Right forelimb (tissue), 1 donor: Measurements from ENCODE around the gene CEP135.
"Not testable (repeated sequence)": the region's sequence is repeated elsewhere in the genome, so short reads cannot be mapped to it uniquely, and the experiment has no call there.

ENCODE experiments used
- DNase-seq: peaks from one replicate; pipeline ENCODE4 v3.0.0-alpha.2; 2018

The CEP135 gene

DNA sequence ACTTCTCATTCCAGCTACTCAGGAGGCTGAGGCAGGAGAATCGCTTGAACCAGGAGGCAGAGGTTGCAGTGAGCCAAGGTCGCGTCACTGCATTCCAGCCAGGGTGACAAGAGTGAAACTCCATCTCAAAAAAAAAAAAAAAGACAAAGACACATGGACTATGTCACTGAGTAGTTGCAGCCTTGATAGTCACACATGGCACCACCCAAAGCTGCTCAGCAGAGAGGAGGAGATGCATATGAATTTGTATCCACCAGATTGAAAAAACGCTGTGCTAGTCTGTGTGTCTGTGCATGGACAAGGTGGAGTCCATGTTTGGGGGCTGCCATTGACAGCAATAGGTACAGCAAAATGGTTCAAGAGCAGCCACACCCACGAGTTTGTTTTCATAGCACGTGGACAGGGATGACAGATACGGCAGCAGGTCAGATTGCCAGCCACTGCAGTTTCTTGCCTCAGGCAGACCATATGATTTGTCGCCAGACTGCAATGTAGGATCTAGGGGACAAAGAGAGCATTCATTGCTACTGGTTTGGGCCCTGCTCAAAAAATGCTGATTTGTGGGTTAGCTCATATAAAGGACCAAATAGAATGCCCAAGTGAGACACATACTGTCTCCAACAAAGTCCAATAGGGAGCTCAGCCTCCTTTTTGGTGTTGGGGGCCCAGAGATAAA is 89.9 kb downstream of the CEP135 start:
- DNase-seq = no peak

DNA sequence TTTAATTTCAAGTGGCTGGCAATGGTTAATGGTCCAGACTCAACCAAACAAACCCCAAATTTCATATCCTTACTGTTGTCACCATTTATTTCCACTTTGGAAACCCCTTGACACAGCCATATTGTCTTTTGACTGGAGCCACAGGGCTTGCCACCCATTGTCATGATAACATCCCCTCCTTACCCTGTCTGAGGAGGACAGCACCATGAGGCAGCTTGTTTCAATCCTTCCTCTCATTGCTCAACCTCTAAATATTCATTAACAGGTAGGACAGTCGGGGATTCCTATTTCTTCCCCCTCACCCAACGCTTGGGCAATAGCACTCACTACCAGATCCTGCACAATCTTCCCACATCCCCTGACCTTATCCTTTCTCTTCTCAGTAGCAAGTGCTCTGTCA is 92.1 kb downstream of the CEP135 start:
- no peak for DNase-seq

DNA sequence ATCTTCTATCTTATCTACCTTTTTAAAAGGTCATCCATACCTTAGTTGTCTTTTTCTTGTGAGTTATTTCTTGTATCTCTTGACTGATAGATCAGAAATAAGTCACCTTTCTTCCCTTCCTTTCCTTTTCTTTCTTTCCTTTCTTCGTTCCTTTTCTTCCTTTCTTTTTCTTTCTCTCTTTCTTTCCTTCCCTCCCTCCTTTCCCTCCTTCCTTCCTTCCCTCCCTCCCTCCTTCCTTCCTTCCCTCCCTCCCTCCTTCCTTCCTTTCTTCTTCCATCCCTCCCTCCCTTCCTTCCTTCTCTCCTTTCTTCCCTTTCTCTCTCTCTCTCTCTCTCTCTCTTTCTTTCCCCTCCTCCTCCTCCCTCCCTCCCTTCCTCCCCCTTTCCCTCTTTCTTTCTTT is 93.5 kb downstream of the CEP135 start:
- no peak for DNase-seq

DNA sequence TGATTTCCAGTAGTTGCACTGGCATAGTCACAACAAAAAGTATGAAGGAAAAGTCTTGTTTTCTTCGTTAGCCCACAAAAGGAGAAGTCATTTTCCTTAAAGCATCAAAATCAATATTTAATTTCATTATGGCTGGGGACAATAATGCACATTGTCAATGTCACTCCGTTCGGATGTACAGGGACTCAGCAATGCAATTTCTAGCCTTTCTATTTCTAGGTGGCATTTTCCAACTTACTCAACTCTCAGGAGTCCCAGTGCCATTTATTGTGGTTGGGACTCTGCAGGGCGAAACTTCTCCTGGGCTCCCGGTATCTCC is 99.6 kb downstream of the CEP135 start:
- no peak for DNase-seq

DNA sequence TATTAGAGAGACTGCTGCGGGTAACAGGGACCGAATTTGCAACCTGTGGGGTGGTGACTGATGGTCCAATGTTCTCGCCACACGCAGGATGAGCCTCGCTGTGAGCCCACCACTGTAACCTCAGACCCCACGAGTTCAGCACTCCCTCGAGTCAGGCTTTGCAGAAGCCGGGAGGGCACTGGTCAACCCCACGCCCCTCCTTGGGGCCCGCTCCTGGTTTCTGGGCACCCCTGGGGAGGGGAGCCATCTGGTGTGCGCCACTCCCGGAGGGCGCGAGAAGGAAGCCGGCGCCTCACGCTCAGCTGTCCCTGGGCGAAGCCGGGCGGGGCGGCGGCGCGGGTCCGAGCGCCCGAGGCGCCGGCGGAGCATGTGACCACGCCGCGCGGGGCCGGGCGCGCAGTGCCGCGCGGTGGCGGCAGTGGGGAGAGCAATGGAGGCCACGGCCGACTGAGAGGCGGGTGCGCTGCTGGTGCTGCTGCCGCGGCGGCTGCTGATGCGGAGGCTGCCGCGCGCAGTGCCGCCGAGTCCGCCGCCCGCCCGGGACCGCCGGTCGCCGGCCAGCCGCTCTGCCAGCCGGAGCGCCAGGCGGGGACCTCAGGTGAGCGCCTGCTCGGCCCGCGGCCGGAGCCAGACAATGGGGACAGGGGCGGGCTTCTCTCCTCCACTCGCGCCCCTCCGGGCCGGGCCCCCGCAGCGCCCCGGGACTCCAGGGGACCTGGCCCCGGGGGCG is 100.1 kb downstream of the CEP135 start:
- DNase-seq = peak; percentile 84

DNA sequence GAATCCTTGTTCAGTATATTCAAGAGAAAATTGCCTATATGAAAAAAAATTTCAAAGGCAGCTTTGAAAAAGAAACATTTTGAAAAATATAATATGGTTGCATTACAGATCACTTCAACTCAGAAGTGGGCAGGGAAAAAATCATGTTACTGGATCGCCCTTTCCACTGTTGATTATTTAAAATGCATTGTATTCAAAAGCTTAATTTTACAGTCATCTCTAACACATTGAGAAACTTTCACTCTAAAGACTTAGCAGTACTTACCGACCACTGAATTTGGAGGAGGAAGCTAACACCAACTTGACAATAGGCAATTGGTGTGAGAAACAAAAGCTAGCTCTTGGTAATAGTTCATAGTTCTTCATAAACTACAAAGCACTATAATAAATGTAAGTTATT is 101.9 kb downstream of the CEP135 start:
- DNase-seq = no peak

DNA sequence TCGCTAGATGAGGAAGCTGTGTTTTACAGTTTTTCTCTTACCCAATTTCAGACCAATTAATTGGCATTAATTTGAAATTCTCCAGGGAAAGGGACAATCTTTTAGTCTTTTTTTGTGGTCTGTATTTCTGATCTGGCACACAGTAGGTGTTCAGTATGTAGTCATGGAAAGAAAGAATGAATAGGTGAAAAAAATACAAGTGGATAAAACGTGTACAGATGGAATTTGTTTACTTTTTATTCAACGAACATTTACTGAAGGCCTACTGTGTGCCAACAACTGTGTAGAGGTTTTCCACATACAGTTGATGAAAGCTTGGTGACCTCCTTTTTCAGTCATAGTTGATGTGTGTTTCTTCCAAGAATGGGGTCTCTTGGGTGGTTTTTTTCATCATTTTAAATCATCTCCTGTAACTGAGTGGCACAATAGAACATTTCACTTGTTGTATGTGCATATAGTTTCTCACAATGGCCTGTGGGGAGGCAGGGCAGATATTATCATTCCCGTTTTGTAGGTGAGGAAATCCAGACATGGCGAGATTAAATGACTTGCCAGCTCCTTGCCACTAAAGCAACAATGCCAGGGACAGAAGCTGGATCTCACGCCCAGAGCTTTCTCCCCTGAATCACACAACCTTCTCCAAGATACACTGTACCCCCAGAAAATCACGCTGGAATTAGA is 102.4 kb downstream of the CEP135 start:
- DNase-seq = no peak

DNA sequence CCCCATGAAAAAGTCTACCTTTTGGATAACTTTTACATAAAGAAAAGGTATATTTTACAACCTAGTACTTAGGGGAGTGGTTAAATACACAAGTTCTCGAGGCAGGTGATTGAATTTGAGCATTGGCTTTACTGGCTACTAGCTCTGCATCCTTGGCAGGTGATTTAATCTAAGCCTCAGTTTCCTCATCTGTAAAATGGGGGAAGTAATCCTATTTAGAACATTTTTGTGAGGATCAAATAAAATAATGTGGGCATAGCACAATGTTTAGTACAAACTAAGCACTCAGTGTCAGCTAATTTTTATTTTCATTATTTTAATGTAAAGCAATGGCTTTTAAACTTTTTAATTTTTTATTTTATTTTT is 102.9 kb downstream of the CEP135 start:
- DNase-seq = no peak

DNA sequence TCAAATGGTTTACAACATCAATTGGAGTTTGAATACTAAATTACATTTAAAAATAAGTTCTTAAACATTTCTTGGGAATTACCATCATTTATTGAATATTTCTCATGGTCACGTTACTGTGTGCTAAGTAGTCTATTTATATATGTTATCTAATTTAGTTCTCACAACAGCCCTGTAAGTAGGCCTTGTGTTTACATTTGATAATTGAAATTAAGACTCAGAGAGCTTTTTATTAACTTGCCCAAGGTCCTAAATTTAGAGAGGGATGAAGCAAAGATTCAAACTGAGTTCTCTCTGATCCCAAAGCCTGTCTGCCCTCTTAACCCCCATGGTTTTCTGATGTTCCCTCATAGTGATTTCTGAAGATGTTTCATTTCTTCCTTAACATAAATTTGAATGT is 103.7 kb downstream of the CEP135 start:
- DNase-seq = no peak

DNA sequence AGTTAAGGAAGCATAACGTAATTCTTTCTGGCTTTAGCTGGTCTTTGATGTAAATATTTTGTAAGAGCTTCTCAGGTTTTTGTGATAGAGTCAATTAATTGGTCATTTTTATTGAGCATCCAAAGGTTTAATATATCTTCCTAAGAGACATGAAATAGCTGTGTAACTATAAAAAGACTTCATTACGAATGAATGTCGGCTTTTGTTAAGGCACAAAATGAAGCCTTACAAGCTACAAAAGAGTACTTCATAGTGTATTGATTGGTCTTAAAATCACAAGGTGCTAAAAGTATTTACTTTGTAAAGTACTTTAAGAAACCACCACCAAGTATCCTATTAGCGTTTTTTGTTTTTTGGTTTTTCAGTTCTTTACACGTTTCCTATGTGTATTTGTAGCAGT is 104.2 kb downstream of the CEP135 start:
- no peak for DNase-seq

DNA sequence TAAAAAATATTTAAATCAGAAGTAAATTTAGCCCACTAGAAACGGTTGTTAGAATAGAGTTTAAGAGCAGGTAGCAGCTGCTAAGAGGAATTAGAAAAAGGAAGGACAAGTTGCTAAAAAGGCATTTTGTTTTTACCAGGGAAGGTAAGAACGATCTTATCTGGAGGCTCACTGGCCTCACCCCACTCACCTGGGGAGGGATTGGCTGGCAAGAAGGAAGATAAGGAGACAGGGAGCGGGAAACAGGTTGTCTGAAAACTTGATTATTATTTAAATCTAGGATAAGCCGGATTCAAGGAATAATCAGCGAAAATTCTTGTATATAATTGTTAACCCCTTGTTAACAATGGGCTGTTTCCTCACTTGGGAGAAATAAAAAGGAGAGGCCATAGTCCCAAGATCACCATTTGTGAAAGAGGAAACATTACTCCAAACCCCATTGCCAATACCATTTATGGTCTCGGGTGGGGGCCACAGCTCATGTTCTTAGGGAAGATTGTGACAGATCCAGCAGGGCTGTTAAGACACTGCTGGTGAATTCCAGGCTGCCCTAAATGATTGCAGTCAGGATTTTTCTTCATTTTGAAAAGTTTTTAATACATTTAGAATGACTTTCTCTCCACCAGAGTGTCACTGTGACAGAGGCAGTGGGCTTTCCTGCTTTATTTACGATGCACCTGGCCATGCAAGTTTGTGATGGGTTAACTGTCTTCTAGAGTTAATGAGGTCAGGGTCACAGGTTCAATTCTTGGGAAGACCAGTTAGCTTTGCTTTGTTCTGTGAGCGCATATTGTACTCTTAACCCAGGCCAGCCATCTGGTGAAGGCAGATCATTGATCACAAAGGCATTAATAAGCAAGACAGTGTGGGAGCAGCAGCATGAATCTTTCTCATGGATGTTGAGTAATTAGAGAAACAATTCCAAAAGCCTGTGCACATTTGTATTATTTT is 106.6 kb downstream of the CEP135 start:
- DNase-seq = no peak

DNA sequence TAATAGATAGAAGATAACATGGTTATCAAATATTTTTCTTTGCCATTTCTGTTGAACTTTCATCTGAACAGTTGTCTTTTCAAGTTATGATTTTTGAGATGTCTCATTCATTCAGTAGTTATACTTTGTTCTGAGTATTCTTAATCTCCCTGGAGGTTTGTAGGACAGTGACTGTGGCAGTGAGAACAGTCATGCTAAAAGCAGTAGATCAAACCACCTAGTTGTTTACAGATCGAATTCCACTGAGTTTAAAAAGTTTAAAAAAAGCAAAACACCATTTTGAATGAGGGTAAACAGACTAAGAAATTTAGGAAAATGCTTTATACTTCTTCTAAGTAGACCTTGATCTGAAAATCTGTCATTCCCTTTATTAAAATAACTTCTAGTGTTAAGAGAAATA is 107.2 kb downstream of the CEP135 start:
- no peak for DNase-seq

DNA sequence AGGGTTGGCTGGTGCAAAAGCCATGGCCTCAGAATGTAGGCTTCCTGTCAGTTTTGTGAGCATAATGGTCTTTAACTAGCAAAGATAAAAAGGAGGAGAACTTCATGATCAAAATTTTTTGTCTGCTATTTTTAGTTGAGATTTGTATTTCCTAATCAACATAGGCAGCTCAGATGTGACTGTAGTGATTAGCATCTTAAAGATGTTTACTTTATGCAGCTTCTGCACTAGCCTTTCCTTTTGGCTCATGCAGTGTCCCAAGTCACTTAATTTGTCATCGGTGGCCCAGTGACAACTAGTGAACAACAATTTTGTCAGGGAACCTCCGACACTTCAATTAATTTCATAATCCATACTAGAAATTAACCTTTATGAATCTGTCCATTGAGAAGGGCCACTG is 109.8 kb downstream of the CEP135 start:
- no peak for DNase-seq

DNA sequence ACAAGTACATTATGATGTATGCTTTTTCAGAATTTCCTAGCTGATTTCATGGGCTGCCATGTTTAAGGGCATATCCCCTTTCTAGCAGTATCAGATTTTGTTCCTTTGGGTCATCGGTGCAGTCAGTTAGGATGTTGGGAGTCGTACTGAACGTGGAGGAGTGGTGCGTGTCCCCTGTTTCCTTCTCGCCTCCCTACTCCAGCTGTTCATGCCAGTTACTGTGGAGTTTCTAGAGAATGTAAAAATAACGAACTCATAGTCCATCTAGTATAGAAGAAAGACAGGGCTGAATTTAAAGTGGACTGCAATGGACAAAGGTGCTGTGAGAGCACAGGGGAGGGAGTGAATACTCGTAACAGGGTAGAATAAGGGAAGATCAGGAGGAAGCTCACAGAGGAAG is 111.3 kb downstream of the CEP135 start:
- no peak for DNase-seq

DNA sequence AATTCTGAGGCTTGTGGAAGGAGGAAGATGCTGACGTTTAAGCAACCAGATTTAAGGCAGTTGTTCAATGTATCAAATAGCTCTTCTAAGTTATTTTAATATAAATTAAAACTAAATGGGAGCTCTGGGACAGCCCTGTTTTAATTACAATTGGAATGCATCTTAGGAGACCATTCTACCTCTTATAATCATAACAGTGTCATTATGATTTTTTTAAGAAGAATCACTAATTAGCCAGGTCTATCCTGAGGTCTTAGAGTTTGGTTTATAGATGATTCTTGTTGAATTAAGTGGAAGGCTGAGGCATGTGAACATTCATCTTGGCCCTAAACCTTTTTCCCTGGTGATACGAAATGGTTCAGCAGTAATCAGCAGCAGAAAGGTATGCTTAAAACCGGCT is 113.4 kb downstream of the CEP135 start:
- no peak for DNase-seq

DNA sequence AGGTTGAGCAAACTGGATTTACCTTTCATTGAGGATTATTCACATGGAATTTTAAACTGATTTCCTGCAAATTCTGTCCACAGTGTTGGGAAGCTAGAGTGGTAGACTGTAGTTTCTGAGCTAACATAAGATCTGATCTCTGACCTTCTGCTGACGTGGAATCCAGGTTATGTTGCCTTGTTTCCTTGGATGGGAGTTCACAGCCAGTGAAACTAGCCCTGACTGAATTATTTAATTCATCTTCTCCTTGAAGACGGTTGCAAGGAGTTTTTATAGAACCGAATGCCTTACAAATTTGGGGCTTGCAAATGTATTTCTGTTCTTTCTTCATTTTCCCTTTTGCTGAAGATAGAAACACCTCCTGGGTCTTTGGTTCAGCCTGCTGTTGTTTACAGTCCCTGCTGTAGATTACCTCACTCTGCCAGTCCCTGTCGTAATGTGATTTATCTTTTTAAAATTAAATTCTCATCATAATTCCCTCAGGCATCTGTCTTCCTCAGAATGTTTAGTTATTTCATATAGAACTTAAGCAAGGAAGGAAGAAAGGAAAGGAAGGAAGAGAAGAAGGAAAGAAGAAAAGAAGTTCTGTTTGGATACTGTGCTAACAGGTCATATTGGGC is 113.9 kb downstream of the CEP135 start:
- DNase-seq = no peak

DNA sequence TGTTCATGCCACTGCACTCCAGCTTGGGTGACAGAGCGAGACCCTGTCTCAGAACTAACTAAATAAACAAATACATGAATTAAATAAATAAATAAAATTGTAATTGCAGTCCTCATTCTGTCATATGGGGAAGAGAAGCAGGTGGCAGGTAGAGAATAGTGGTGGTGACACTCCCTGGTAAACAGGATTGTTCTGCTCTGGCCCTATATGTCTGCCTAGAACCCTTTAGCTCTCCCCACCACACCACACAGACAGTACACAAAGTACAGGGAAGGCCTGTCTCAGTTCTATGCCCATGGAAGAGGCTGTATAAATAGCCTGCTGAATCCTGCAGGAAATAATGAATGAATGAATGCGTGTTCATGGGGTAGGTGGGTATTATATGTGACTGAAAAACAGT is 117.7 kb downstream of the CEP135 start:
- DNase-seq = no peak

DNA sequence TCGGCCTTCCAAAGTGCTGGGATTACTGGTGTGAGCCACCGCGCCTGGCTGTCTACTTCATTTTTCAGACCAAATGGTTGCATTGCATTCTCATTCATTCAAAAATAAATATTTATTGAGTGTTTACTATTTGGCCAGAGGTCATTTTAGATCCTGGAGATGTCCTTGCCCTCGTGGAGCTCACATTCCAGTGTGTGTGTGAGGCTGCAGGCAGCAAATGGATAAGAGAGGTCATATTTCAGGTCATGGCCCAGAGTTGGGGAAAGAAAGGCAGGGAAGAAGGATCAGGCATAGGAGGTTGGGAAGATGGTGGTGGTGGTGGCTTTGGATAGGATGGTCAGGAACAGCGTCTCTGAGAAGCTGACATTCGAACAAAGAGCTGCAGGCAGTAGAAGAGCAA is 119.1 kb downstream of the CEP135 start:
- DNase-seq = no peak

DNA sequence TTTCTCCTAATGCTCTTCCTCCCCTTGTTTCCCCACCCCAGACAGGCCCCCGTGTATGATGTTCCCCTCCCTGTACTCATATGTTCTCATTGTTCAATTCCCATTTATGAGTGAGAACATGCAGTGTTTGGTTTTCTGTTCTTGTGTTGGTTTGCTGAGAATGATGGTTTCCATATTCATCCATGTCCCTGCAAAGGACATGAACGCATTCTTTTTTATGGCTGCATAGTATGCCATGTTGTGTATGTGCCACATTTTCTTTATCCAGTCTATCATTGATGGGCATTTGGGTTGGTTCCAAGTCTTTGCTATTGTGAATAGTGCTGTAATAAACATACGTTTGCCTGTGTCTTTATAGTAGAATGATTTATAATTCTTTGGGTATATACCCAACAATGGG is 124.0 kb downstream of the CEP135 start:
- DNase-seq = not testable (repeated sequence)

DNA sequence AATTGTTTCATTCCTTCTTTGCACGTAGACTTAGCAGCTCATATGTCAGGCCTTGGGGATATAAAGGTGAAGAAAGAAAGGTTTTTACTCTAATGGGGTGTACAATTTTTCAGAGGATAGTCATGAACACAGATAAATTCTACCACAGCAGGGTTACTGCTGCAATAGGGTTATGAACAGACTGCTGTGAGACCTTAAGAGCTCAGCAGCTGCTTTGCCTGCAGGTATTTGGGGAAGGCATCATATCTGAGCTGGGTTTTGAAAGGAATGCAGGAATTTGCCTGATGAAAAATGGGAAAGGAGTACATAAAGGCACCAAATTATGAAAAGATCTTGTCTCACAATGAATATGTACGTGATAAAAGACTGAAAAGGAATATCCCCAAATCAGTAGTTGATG is 128.9 kb downstream of the CEP135 start:
- DNase-seq = no peak

DNA sequence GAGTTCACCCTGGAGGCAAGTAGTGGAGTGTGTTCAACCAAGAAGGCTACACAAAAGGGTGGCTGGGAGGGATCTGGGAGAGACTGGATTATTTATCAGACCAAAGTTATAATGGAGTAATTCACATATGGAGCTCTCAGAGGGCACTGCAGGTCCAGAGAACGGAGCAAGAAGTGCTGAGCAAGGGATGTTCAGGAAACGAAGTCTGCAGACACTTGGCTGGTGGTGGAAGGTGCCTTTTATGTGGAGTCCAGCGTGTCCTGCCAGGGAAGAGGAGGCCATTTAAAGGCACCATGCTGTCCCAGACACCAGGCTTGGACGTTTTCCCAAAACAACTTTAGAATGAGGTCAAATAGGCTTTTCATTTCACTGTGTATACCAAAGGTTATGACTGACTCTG is 130.1 kb downstream of the CEP135 start:
- DNase-seq = no peak

DNA sequence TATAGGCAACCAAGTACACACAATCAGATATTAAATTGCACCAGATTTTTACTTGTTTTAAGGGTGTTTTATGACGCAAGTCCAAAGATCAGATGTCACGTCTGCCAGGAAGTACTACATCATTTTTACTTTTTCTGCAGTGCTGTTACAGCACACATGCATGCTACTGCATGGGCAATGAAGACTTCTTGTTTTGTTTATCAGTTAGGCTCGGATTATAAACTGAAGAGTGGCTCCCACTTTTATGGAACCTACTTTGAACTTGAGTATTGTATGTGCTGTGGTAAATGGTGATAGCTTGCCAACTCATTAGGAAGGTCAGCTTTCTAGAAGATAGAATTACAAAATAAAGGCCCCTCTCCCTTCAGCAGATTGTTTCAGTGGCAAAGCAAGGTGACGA is 131.6 kb downstream of the CEP135 start:
- DNase-seq = no peak

DNA sequence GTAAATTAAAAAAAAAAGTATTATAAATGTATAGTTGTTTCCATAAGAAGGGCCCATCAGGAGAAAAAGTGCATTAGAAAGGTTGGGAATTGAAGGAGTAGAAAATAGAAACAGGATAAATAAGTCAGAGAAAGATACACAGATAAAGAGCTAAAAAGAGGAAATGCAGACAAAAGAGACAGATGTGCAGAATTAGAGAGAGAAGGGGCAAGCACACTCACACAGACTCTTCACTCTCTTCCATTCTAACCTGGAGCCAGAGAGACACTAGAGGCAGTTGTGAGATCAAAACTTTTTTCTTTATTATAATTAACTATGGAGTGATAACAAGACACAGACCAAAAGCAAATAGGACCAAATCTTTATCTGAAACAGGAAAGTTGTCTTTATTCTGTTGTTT is 134.1 kb downstream of the CEP135 start:
- DNase-seq = no peak
